ENCODE results near the gene SLC18A3.

SLC18A3 gene

GRCh38 chr10:49596836-49597235 lies 13.3 kb upstream of the SLC18A3 start:
- no peak for DNase-seq

GRCh38 chr10:49597426-49598163 lies 12.5 kb upstream of the SLC18A3 start:
- no peak for DNase-seq

GRCh38 chr10:49598164-49598856 lies 11.8 kb upstream of the SLC18A3 start:
- no peak for DNase-seq

- no peak for DNase-seq
Observed at GRCh38 chr10:49598986-49599385, 11.1 kb upstream of the SLC18A3 start.

- no peak for DNase-seq
Observed at GRCh38 chr10:49599546-49599945, 10.6 kb upstream of the SLC18A3 start.

GRCh38 chr10:49600046-49600445 lies 10.1 kb upstream of the SLC18A3 start:
- DNase-seq: no peak

GRCh38 chr10:49600781-49601400 lies 9.2 kb upstream of the SLC18A3 start:
- no peak for DNase-seq

GRCh38 chr10:49601857-49602256 lies 8.3 kb upstream of the SLC18A3 start:
- no peak for DNase-seq

GRCh38 chr10:49602380-49603023 lies 7.6 kb upstream of the SLC18A3 start:
- no peak for DNase-seq

- no peak for DNase-seq
Observed at GRCh38 chr10:49605216-49605938, 4.7 kb upstream of the SLC18A3 start.

GRCh38 chr10:49605939-49606509 lies 4.1 kb upstream of the SLC18A3 start:
- DNase-seq: no peak

- DNase-seq: peak; percentile 75
Observed at GRCh38 chr10:49606981-49607535, 3.1 kb upstream of the SLC18A3 start.

GRCh38 chr10:49608166-49609005 lies 1.7 kb upstream of the SLC18A3 start:
- DNase-seq: no peak

GRCh38 chr10:49609006-49609282 lies 1.2 kb upstream of the SLC18A3 start:
- DNase-seq: no peak

- no peak for DNase-seq
Observed at GRCh38 chr10:49609283-49610113, 612 bp upstream of the SLC18A3 start.

- no peak for DNase-seq
Observed at GRCh38 chr10:49610458-49611165, 502 bp downstream of the SLC18A3 start.

- no peak for DNase-seq
Observed at GRCh38 chr10:49611166-49611815, 1.2 kb downstream of the SLC18A3 start.

- DNase-seq: no peak
Observed at GRCh38 chr10:49611816-49612512, 1.9 kb downstream of the SLC18A3 start.

Data from activated CD4-positive, alpha-beta T cell treated with anti-CD3 and anti-CD28 coated beads, Interleukin-2, Interleukin-6, amounts not matched to agents 100 ng/mL and 50 ng/mL, durations not matched to agents 16 hours and 8 hours (primary cell).